Measurements from ENCODE around the gene NEURL1. TPM values are rescaled to one million over a fixed set of nuclear protein-coding genes. Genes with fewer than 3 reads are reported as not detected.

The NEURL1 gene
- polyA plus RNA-seq, 3 donors = 3.0 to 17.2 (median 3.3) TPM

GRCh38 chr10:103533827-103534226 is 40.3 kb downstream of the NEURL1 start:
- Histone ChIP-seq H3K4me2 (replicated peaks; ENCODE audit: extremely low read depth, low read length, poor library complexity, severe bottlenecking) (no peak overlapping the region), H3K9me3 (replicated peaks in 1 of 2; ENCODE audit: control insufficient read depth in 1 of 2, insufficient read depth in 1 of 2, low read length in 2 of 2) (peaks cover 0 to 9% of the 10 kb centered on the region in 2 donors), H3K27me3 (ENCODE audit: control insufficient read depth in 2 of 2, insufficient read depth in 2 of 2, low read length in 2 of 2) (peaks cover 0 to under 1% of the 10 kb centered on the region in 2 donors), H3K27ac (ENCODE audit: low read depth in 1 of 2, low read length in 2 of 2) (no peak overlapping the region), H4K20me1 (ENCODE audit: insufficient read depth, low read length) (no peaks in the 10 kb centered on the region), H3K9ac (ENCODE audit: insufficient read depth, low read length, poor library complexity, severe bottlenecking) (no peak overlapping the region), H3K79me2 (ENCODE audit: insufficient read depth, low read length) (no peaks in the 10 kb centered on the region), H2AFZ (ENCODE audit: insufficient read depth, low read depth, low read length, poor library complexity, severe bottlenecking) (no peak overlapping the region), H3K4me1 (ENCODE audit: control insufficient read depth in 1 of 2, insufficient read depth in 2 of 2, low read length in 2 of 2) (no peaks in the 10 kb centered on the region), H3K36me3 (replicated peaks in 1 of 2; ENCODE audit: control insufficient read depth in 1 of 2, insufficient read depth in 2 of 2, low read length in 2 of 2) (no peaks in the 10 kb centered on the region), H3K4me3 (replicated peaks in 1 of 3; ENCODE audit: low read depth in 2 of 3, low read length in 3 of 3) (no peak overlapping the region)
- H3K36me3 Mint-ChIP-seq = no peaks in the 10 kb centered on the region
- intact Hi-C loops (cut with micrococcal nuclease) = no loop called here
- peaks cover 6 to 31% (median 9%) of the 10 kb centered on the region in 3 donors for H3K27me3 Mint-ChIP-seq (ENCODE audit: low read depth in 3 of 3)
- TF ChIP-seq CTCF (IDR thresholded peaks at IDR 0.05) = no peak
- peaks cover 2% of the 10 kb centered on the region for H3K4me1 Mint-ChIP-seq
- no peak for DNase-seq
- H3K4me3 Mint-ChIP-seq = no peak overlapping the region
- peaks cover 10 to 27% (median 20%) of the 10 kb centered on the region in 7 donors for H3K9me3 Mint-ChIP-seq
- H3K27ac Mint-ChIP-seq = no peak overlapping the region
- WGBS (ENCODE audit: insufficient coverage) = no CpG with 5 or more reads among the region's 7 CpGs

GRCh38 chr10:103534621-103535498 is 41.4 kb downstream of the NEURL1 start:
- Mint-ChIP-seq H3K27me3 (ENCODE audit: low read depth in 3 of 3) (peaks cover 6 to 35% (median 9%) of the 10 kb centered on the region in 3 donors), H3K4me3 (no peak overlapping the region), H3K27ac (no peak overlapping the region), H3K36me3 (no peaks in the 10 kb centered on the region), H3K9me3 (peaks cover 10 to 24% (median 15%) of the 10 kb centered on the region in 7 donors), H3K4me1 (peaks cover 2% of the 10 kb centered on the region)
- H2AFZ ChIP-seq (ENCODE audit: insufficient read depth, low read depth, low read length, poor library complexity, severe bottlenecking) = no peak overlapping the region
- H4K20me1 ChIP-seq (ENCODE audit: insufficient read depth, low read length) = no peaks in the 10 kb centered on the region
- H3K4me2 ChIP-seq (replicated peaks; ENCODE audit: extremely low read depth, low read length, poor library complexity, severe bottlenecking) = no peak overlapping the region
- no peak for DNase-seq
- no peaks in the 10 kb centered on the region for H3K36me3 ChIP-seq (replicated peaks in 1 of 2; ENCODE audit: control insufficient read depth in 1 of 2, insufficient read depth in 2 of 2, low read length in 2 of 2)
- no peak overlapping the region for H3K4me3 ChIP-seq (replicated peaks in 1 of 3; ENCODE audit: low read depth in 2 of 3, low read length in 3 of 3)
- peaks cover 0 to 9% of the 10 kb centered on the region in 2 donors for H3K9me3 ChIP-seq (replicated peaks in 1 of 2; ENCODE audit: control insufficient read depth in 1 of 2, insufficient read depth in 1 of 2, low read length in 2 of 2)
- no peak for TF ChIP-seq CTCF (IDR thresholded peaks at IDR 0.05)
- H3K9ac ChIP-seq (ENCODE audit: insufficient read depth, low read length, poor library complexity, severe bottlenecking) = no peak overlapping the region
- no peaks in the 10 kb centered on the region for H3K4me1 ChIP-seq (ENCODE audit: control insufficient read depth in 1 of 2, insufficient read depth in 2 of 2, low read length in 2 of 2)
- 100% methylated on average over 3 of the region's 3 CpGs for WGBS (ENCODE audit: insufficient coverage)
- no peaks in the 10 kb centered on the region for H3K27me3 ChIP-seq (ENCODE audit: control insufficient read depth in 2 of 2, insufficient read depth in 2 of 2, low read length in 2 of 2)
- H3K79me2 ChIP-seq (ENCODE audit: insufficient read depth, low read length) = no peaks in the 10 kb centered on the region
- H3K27ac ChIP-seq (ENCODE audit: low read depth in 1 of 2, low read length in 2 of 2) = no peak overlapping the region
- intact Hi-C loops (cut with micrococcal nuclease) = no loop called here
